GM10248 (cell line): Measurements from ENCODE around the gene NIPAL4.

ENCODE experiments used
- CTCF ChIA-PET: fragments of 300-600 bp; sonication (Branson Sonifier 250); formaldehyde crosslinking; extraction: SDS; loops from one replicate; lab custom pipeline; 2021; ENCODE audit warnings: antibody characterized with exemption; lab: Yijun Ruan, JAX
- POLR2A ChIA-PET: fragments of 350-650 bp; sonication (Branson Sonifier 250); formaldehyde crosslinking; extraction: SDS; loops from one replicate; lab custom pipeline; 2020; ENCODE audit warnings: antibody characterized with exemption; lab: Yijun Ruan, JAX
- DNase-seq: peaks from one replicate; pipeline ENCODE4 v3.0.0; 2012; ENCODE audit errors: extremely low spot score
- TF ChIP-seq, protein P1 (sequence below): IDR thresholded peaks from 2 replicates; pipeline ENCODE4 v1.5.1; 2012; ENCODE audit warnings: mild to moderate bottlenecking, low read depth; ENCODE audit errors: extremely low read depth, missing control alignments, control extremely low read depth

The NIPAL4 gene

DNA sequence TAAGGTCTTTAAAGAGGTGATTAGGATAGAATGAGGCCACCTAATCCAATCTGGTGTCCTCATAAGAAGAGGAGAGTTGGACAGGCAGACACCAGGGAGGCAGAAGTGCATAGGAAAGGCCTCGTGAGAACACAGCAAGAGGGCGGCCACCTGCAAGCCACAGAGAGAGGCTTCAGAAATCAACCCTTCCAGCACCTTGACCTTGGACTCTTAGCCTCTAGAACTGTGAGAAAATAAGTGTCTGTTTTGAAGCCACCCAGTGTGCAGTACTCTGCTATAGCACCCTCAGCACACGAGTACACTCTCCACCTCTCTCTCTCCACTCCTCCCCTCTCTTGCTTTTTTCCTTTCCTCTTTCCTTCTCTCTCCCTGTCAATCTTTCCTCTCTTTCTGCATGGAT is 26.8 kb downstream of the NIPAL4 start:
- TF ChIP-seq, protein P1, sequence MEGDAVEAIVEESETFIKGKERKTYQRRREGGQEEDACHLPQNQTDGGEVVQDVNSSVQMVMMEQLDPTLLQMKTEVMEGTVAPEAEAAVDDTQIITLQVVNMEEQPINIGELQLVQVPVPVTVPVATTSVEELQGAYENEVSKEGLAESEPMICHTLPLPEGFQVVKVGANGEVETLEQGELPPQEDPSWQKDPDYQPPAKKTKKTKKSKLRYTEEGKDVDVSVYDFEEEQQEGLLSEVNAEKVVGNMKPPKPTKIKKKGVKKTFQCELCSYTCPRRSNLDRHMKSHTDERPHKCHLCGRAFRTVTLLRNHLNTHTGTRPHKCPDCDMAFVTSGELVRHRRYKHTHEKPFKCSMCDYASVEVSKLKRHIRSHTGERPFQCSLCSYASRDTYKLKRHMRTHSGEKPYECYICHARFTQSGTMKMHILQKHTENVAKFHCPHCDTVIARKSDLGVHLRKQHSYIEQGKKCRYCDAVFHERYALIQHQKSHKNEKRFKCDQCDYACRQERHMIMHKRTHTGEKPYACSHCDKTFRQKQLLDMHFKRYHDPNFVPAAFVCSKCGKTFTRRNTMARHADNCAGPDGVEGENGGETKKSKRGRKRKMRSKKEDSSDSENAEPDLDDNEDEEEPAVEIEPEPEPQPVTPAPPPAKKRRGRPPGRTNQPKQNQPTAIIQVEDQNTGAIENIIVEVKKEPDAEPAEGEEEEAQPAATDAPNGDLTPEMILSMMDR: no peak
- CTCF ChIA-PET: interaction anchor here (1.4 to 3.3 kb wide), 3 partner anchors 10 to 55 kb away, joined by 7 to 26 read pairs (median 21); no protein-coding TSS in a partner anchor

GRCh38 chr5:157487358-157487757 is 27.3 kb downstream of the NIPAL4 start:
- ChIA-PET CTCF (interaction anchor here (1.0 to 3.3 kb wide), 3 partner anchors 16 to 256 kb away, joined by 3 to 21 read pairs (median 3); no protein-coding TSS in a partner anchor), POLR2A (no interaction called here)
- TF ChIP-seq, protein P1: no peak
- peak; percentile 54 for DNase-seq

More for the DNA sequence above, 26.8 kb downstream of the NIPAL4 start:
- DNase-seq: no peak
- POLR2A ChIA-PET: no interaction called here

DNA sequence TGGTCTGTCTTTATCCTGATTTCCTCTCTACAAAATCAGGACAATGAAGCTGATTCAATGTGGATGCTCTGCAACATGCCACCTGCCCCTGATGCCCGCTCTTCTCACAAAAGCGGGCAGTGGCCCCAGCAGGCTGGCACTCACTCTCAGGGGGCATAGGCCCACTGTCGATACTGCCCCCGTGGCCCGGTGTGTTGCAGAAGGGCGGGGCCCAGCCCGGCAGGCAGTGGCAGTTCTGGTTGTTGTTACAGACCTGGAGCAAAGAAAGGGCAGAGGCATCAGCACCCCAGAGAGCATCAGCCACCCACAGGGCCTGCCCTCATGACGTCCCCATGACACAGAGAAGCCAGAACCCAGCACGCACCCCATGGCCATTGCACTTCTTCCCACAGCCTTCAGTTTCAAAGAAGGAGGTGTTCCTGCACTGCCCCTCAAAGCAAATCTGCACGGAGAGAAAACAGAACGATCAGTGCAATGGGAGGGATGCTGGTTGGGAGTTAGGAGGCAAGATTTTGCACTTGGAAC is 31.5 kb downstream of the NIPAL4 start:
- ChIA-PET CTCF (no interaction called here), POLR2A (no interaction called here)
- DNase-seq: no peak
- TF ChIP-seq, protein P1: no peak

DNA sequence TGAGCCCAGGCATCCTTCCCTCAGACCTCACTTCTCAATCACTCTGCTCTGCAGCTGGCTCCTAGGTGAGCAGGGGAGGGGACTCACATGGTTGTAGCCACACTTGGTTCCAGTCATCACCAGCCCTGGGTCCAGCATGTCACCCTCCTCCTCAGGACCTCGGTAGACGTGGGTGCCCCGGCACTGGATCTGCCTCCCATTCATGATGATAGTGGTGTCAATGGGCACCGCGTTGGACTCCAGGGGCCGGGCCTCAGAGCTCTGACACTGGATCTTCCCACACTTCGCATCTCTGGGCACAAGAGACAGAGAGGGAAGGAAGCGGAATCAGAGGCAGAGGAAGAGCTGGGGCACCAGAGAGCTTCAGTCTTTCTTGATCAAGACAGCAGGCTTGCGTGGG is 32.9 kb downstream of the NIPAL4 start:
- ChIA-PET POLR2A (no interaction called here), CTCF (interaction anchor here (0.6 to 1.1 kb wide), 4 partner anchors 9 to 122 kb away, joined by 3 to 4 read pairs (median 3); no protein-coding TSS in a partner anchor)
- TF ChIP-seq, protein P1: no peak
- no peak for DNase-seq

DNA sequence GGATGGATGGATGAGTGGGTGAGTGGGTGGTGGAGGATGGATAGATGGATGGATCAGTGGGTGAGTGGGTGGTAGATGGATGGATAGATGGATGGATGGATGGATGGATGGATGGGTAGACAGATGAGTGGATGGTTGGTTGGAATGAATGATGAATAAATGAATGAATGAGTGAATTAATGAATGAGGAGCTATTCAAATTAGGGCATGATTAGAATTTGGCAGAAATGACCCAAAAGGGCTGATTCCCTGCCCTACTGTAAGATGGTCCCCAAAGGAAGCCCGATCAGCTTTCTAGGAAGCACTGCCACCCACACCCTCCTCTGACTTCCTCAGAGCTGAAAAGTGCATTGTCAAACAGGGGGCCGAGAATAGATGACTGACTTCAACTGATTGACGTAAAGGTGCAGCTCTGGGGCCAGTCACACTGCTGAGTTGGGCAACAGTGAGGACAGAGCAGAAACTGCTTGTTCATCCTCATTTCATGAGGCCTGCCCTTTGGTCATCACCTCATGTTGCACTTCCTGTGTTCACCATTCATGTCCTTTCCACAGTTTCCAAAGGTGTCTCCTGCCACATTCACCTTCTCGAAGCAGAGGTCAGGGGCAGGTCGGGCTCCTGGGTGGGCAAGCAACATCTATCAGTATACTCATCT is 34.3 kb downstream of the NIPAL4 start:
- POLR2A ChIA-PET: no interaction called here

GRCh38 chr5:157496864-157497263 is 36.9 kb downstream of the NIPAL4 start:
- TF ChIP-seq, protein P1: no peak
- ChIA-PET POLR2A (no interaction called here), CTCF (interaction anchor here (1.0 to 1.3 kb wide), 2 partner anchors 10 to 28 kb away, joined by 3 read pairs; no protein-coding TSS in a partner anchor)
- no peak for DNase-seq

More for the DNA sequence above, 34.3 kb downstream of the NIPAL4 start:
- DNase-seq: peak; percentile 44
- CTCF ChIA-PET: interaction anchor here (0.7 to 1.1 kb wide), 4 partner anchors 8 to 22 kb away, joined by 3 to 4 read pairs (median 3); no protein-coding TSS in a partner anchor
- TF ChIP-seq, protein P1: no peak
